Activated CD4-positive, alpha-beta T cell treated with anti-CD3 and anti-CD28 coated beads, Interleukin-2, amount 50 U/mL, for 16 hours (primary cell): ENCODE measurements around the gene ADGRG2.

Experiments
- DNase-seq: peaks from one replicate; pipeline ENCODE4 v3.0.0-alpha.2; 2020

ADGRG2 gene

DNA sequence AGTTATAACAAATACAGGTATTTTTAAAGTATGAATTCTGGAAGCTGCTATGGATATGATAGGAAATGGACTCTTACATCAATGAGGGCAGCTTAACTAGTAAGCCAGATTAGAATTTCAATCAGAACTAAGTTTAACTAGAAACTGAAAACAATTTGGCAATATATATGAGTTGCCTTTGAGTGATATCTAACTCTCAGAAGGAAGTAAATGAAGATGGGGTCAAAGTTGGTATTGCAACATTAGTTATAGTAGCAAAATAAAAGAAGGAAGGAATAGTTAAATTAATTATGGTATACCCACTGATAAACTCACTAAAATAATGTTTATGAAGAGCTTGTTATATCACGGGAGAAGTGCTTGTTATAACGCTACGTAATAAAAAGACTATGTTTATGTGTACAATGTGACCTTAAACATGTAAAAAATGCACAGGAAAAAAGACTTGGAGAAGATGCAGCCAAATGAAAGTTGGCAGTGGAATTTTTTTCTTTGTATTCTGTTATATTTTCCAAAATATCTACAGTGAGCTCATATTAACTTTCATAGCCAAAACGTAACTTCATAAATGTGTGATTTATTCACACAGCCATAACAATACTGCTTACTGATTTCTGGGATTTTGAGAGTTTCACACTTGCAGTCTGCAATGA is 172.9 kb downstream of the ADGRG2 start:
- no peak for DNase-seq

DNA sequence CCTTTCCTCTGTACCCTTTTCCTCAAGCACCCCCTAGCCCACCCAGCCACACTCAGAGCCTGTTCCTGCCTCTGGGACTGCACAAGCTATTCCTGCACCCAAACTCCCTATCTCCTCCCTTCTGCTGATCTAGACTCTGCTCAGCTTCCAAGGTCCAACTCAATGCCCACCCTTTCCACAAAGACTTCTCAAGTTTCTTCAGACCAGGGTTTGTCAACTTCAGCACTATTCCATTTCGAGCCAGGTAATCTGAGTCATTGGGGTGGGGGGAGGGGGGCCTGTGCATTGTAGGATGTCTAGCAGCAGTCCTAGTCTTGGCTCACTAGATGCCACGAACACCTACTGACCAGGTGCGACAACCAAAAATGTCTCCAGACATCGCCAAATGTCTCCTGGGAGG is 175.7 kb downstream of the ADGRG2 start:
- no peak for DNase-seq

DNA sequence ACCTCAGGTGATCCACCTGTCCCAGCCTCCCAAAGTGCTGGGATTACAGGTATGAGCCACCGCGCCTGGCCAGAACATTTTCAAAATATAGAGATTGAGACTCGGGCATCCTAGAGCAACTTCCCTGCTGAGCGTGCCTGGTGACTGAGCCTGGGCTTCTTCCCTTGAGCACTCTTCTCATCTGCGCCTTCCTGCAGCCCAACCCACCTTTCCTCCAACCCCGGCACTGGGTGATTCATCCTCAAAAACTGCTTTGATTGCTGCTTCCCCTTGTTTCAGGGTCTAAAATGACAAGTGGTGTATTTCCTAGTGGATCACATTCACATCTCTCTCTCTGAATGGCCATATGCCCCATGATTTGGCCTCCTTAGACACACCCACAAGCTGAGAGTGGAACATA is 176.1 kb downstream of the ADGRG2 start:
- DNase-seq: no peak

DNA sequence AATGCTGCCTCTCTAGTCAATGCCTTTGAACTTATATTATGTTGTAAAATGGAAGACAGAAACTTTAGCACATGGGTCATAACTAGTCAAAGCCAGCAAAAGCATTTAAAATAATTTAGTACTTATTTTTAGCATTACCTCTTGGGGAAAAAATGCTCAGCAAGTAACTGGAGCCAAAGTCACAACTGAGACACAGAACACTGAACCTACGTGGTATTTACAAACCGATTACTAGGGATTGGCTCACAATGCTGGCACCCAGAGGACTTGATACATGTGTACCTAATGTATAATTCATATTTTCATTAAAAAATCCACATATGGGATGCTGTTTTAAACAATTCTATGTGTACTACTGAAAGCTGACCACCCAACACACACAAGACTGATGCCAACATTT is 176.8 kb downstream of the ADGRG2 start:
- DNase-seq: no peak

DNA sequence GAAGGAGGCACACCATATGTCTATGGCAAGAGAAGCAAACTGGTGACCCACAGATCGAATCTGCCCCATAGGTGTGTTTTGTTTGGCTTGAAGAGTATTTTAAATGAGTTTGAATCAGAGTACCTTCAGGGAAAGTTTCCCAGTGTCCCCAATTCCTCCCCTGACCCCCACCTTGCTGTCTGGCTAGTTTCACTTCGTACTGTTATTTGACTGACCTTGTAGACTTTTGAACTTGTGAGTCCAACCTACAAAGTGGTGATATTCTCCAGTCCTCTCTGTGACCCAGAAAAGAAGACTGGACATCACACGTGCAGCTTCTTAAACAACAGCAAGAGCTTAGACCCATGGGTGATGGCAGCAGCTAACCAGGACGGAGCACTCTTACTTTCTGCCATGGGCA is 177.8 kb downstream of the ADGRG2 start:
- no peak for DNase-seq

DNA sequence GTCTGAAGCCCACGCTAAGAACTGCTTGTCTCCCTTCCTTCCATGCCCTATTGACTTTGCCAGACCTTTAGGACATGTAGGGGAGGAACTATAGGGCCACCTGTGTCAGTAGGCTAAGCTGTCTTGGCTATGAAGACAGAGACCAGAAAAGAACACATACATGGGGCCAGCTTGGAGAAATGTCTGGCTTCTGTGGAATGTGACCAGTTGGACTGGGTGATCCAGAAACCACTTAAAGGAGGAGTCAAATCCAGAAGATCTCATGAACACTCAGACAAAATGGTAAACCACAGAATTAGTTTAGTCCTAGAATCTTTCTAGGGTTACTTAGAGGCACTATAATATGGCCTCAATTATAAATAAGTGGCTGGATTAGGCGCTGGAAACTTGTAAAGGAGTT is 180.4 kb downstream of the ADGRG2 start:
- no peak for DNase-seq
